ENCODE data around the gene NPRL2. TPM values are rescaled to one million over a fixed set of nuclear protein-coding genes. Genes with fewer than 3 reads are reported as not detected.
A peak's percentile ranks its signal among the peaks of the same experiment; 100 is the strongest.

Gene NPRL2
- total and polyA plus RNA-seq, 2 of the 8 experiments (the other 6 are each of a cell fraction or from before 2014, with no cell fraction given): 28.4 to 51.4 TPM

- H3K4me1 ChIP-seq (replicated peaks in 1 of 4; ENCODE audit: control insufficient read depth in 3 of 4, insufficient read depth in 4 of 4, low read length in 3 of 4): peaks cover 0 to 32% (median 22%) of the 10 kb centered on the region in 4 experiments; a peak in 6 of 7 replicates
- DNase-seq (ENCODE audit: low read depth in 1 of 2, low spot score in 2 of 2) (no peak), FAIRE-seq (peak; percentile 45)
- no peak overlapping the region; a peak in 2 of 4 replicates for H3K4me2 ChIP-seq (ENCODE audit: insufficient read depth in 1 of 2, low read depth in 2 of 2, low read length in 2 of 2)
- ChIA-PET POLR2A (ENCODE audit: partially characterized antibody) (interaction anchor here (0.7 to 1.2 kb wide), 4 partner anchors 23 to 196 kb away, joined by 3 to 4 read pairs (median 3); partner anchors contain the start of gene HEMK1), CTCF (ENCODE audit: partially characterized antibody) (interaction anchor here (1.1 to 1.2 kb wide), 2 partner anchors 177 to 191 kb away, joined by 3 to 4 read pairs; no protein-coding TSS in a partner anchor)
- no peak overlapping the region for H3K14ac ChIP-seq (ENCODE audit: insufficient read length)
- 0 out of 2 replicates have a peak, but pooled peaks cover under 1% of the 10 kb centered on the region for H3K79me1 ChIP-seq (ENCODE audit: low read depth, low read length)
- no peak overlapping the region for H2AK5ac ChIP-seq (ENCODE audit: low read depth, low read length)
- no peaks in the 10 kb centered on the region for H3K79me2 ChIP-seq (ENCODE audit: control insufficient read depth in 1 of 2, insufficient read depth in 2 of 2, low read length in 2 of 2)
- no peak overlapping the region for H4K8ac ChIP-seq (ENCODE audit: extremely low read depth, insufficient read depth, low read length)
- H3K27me3 ChIP-seq (replicated peaks in 1 of 4; ENCODE audit: control insufficient read depth in 3 of 4, extremely low read depth in 1 of 4, insufficient read depth in 3 of 4, low read length in 3 of 4): no peaks in the 10 kb centered on the region; a peak in 2 of 7 replicates
- no peak for TF ChIP-seq ZNF274 (IDR thresholded peaks at IDR 0.05; ENCODE audit: borderline replicate concordance, extremely low read depth, low read length)
- TF ChIP-seq EGR1 (IDR thresholded peaks at IDR 0.05; ENCODE audit: borderline replicate concordance, low read depth, low read length): peak; percentile 56; the same call in 1 of the 2 replicates
- H3K23me2 ChIP-seq (ENCODE audit: low read depth, low read length): 0 out of 2 replicates have a peak, but pooled peaks cover 2% of the 10 kb centered on the region
- peak overlapping the region; percentile 28 for H2BK120ac ChIP-seq (replicated peaks; ENCODE audit: low read depth, low read length)
- peak overlapping the region; percentile 98 for H2BK12ac ChIP-seq (ENCODE audit: low read depth, low read length)
- 0 out of 2 replicates have a peak overlapping the region, but pooled peaks have one; percentile 61 for H2BK20ac ChIP-seq (ENCODE audit: low read length)
- peaks cover 0 to 2% of the 10 kb centered on the region in 2 experiments for H4K20me1 ChIP-seq (replicated peaks in 1 of 2; ENCODE audit: control insufficient read depth in 1 of 2, insufficient read depth in 2 of 2, low read length in 2 of 2)
- no peaks in the 10 kb centered on the region for H3K36me3 ChIP-seq (ENCODE audit: control insufficient read depth in 2 of 4, insufficient read depth in 4 of 4, low read length in 3 of 4)
- no peak overlapping the region for H3K4ac ChIP-seq (replicated peaks; ENCODE audit: insufficient read length, low read depth, low read length)
- H3K27ac ChIP-seq (ENCODE audit: low read depth, low read length): no peak overlapping the region
- H2BK5ac ChIP-seq (ENCODE audit: low read depth, low read length): peak overlapping the region; percentile 87; the same call in 1 of the 2 replicates
- no peaks in the 10 kb centered on the region for H3K9me3 ChIP-seq (ENCODE audit: insufficient read depth in 2 of 2, low read depth in 1 of 2, low read length in 1 of 2)
- peak overlapping the region; percentile 25 for H3K56ac ChIP-seq (replicated peaks; ENCODE audit: insufficient read length, low read depth, low read length)
- 0 out of 8 replicates have a peak overlapping the region, but pooled peaks of 1 of the 4 experiments have one; percentile 6 for H3K4me3 ChIP-seq (ENCODE audit: extremely low read depth in 1 of 4, insufficient read depth in 2 of 4, low read depth in 3 of 4, low read length in 4 of 4)
- peak overlapping the region; percentile 61; the same call in 1 of the 2 replicates for H2BK15ac ChIP-seq (ENCODE audit: low read length)
- H3K9ac ChIP-seq (replicated peaks in 1 of 4; ENCODE audit: extremely low read depth in 1 of 4, low read depth in 3 of 4, low read length in 3 of 4): no peak overlapping the region
- WGBS, 2 experiments (ENCODE audit: extremely low coverage in 1 of 2, insufficient coverage in 1 of 2, insufficient read length in 1 of 2, insufficient replicate concordance in 2 of 2, low coverage in 1 of 2, low lambda C conversion rate in 2 of 2, missing lambda C conversion rate in 1 of 2): 55% methylated on average over 8 of the region's 12 CpGs; no CpG with 5 or more reads in 1 of the 2 experiments
- H3K23ac ChIP-seq (ENCODE audit: insufficient read length): no peak overlapping the region
- H4K91ac ChIP-seq (replicated peaks; ENCODE audit: insufficient read length, low read length): peak overlapping the region; percentile 72
- no peak overlapping the region; the same call in 1 of the 2 replicates for H3K18ac ChIP-seq (ENCODE audit: extremely low read depth, low read length)
- no peak overlapping the region for H4K5ac ChIP-seq (ENCODE audit: insufficient read length, low read depth, low read length)
- no peak overlapping the region for H2AFZ ChIP-seq (ENCODE audit: low read length)
These were observed 22.8 kb upstream of the NPRL2 start for GRCh38 chr3:50373146-50374051.

Measured in H1 (cell line).